Iris pigment epithelial cell (primary cell): Measurements from ENCODE around the gene TMEM120A.
A peak's percentile ranks its signal among the peaks of the same experiment; 100 is the strongest.

Experiments used
- DNase-seq: peaks from one replicate; pipeline ENCODE4 v3.0.0-alpha.2; 2011; ENCODE audit warnings: low read depth

Gene TMEM120A

GRCh38 chr7:75980430-75981202 is 13.8 kb downstream of the TMEM120A start:
- DNase-seq = no peak

- no peak for DNase-seq
Observed at GRCh38 chr7:75979759-75980429, 14.5 kb downstream of the TMEM120A start.

GRCh38 chr7:75977743-75978142 is 16.7 kb downstream of the TMEM120A start:
- DNase-seq = no peak

- peak; percentile 52 for DNase-seq
Observed at GRCh38 chr7:75971961-75972763, 22.2 kb downstream of the TMEM120A start.

DNA sequence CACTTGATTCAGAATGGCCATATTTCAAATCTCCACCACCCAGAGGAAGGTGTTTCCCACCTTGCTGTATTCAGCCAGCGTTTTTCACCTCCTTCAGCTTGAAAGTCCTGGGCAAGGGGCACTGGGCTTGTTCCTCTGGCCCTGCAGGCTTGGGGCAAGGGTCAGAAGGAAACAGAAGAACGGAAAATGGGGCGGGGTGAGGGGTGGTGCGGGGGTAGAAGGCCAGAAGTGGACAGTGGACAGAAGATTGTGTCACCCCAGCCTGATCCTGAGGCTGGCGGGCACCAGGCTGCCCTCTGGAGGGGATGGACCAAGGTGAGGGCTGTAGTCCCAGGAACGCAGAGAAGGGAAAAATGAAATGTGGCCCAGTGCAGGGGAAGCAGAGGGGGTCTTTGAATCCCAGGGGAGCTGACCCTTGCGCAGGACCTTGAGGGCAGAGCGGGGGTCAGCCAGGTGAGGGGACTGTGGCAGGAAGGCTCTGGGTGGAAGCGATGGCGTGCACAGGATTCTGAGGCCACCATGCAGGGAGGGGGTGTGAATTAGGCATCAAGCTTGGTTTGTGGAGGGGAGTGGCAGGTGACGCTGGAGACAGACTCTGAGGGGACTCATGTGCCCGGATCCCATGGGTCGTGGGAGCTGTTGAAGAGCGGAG is 23.0 kb downstream of the TMEM120A start:
- no peak for DNase-seq

GRCh38 chr7:75969704-75970498 is 24.5 kb downstream of the TMEM120A start:
- no peak for DNase-seq

GRCh38 chr7:75969182-75969581 is 25.2 kb downstream of the TMEM120A start:
- DNase-seq = no peak

- no peak for DNase-seq
Observed at GRCh38 chr7:75968561-75969001, 25.8 kb downstream of the TMEM120A start.

DNA sequence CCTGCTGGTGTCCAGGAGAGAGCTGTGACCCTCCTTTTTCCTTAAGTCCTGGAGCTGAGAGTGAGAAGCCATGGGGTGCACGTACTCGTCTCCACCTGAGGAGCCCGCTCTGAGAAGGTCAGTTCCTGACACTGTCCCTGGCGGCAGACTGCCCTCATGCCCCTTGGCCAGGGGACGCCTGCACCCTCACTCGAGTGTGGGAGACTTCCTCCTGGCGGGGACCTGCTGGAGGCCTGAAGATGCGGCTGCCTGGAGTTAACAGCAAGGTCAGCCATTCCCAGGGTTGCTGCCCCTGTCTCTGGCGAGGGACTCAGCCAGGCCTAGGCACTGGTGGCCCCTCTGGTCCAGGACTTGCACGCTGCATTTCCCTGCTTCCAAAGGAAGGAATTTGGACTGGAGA is 26.4 kb downstream of the TMEM120A start:
- no peak for DNase-seq

- DNase-seq = no peak
Observed at GRCh38 chr7:75967487-75967997, 26.9 kb downstream of the TMEM120A start.

DNA sequence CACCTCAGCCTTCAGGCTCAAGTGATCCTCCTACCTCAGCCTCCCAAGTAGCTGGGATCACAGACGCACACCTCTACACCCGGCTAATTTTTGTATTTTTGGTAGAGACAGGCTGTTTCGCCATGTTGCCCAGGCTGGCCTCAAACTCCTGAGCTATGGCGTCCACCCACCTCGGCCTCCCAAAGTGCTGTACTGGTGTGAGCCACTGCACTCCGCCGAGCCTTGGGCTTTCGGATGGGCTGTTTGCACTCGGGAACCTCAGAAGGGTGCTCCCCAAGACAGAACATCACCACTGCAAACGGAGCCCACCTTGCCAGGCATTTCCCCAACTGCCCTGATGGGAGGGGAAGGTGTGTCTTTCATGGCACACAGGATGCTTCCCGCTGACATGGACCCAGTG is 27.3 kb downstream of the TMEM120A start:
- DNase-seq = no peak

DNA sequence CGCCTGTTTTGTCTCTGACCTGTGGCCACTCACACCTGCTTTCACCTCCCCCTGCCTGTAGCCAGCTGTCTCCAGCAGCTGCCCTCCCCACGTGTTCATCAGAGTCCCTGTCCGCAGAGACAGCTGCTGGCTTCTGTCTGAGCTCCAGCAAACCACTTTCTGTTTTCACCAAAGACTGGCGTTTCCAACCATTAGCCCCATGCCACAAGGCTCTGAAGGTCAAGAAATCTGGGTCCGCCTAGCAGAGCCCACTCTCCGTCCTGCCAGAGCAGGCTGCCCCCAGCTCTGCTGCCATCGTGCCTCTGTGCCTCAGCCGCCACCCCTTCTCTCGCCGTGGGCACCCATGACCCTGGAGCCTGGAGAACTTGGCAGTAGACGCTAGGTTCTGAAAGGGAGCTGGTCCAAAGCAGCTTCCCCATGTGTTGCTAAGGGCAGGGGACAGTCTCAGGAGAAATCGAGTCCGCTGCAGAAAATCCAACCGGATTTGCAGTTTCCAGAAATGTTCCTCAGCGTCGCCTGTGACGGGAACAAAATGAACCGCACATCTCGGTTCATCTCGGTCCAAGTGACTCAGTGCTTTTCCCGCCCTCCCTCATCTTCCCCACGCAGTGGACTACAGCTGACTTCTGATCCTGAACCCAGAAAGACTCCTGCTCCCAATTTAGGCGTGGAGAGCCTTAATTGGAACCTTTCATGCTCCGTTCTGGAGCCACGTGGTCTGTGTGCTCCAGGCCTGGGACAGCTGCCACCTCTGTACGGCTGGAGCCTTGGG is 28.0 kb downstream of the TMEM120A start:
- DNase-seq = peak; percentile 40

DNA sequence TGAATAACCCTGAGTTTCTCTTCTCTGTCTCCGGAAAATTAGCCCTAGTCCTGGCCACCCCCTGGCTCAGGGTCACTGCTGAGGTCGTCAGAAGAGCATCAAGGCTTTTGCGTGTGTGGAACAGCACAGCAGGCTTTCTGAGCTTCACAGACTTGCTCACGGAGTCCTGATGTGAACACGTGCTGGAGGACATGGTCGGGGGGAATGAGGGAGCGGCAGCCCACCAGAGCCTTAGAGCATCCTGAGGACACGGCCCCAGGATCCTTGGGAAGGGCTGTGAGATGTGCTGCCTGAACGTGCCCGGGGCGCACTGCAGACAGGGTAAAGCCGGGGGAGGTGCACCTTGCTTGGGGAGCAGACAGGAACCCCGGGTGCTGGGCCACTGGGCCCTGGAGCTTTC is 28.8 kb downstream of the TMEM120A start:
- DNase-seq = no peak

- DNase-seq = no peak
Observed at GRCh38 chr7:75963381-75963995, 30.9 kb downstream of the TMEM120A start.

- peak; percentile 25 for DNase-seq
Observed at GRCh38 chr7:75962607-75963380, 31.6 kb downstream of the TMEM120A start.

- DNase-seq = no peak
Observed at GRCh38 chr7:75961218-75961617, 33.2 kb downstream of the TMEM120A start.

- DNase-seq = no peak
Observed at GRCh38 chr7:75960372-75960771, 34.0 kb downstream of the TMEM120A start.

- DNase-seq = peak; percentile 75
Observed at GRCh38 chr7:75958802-75959543, 35.4 kb downstream of the TMEM120A start.
